SJCRH30 (cell line): Measurements from ENCODE around the gene SLC25A47. TPM values are rescaled to one million over a fixed set of nuclear protein-coding genes. Genes with fewer than 3 reads are reported as not detected.
"Not testable (repeated sequence)": the region's sequence is repeated elsewhere in the genome, so short reads cannot be mapped to it uniquely, and the experiment has no call there.

ENCODE experiments used
- DNase-seq, 2 experiments: peaks; one replicate each; pipeline ENCODE4 v3.0.0-alpha.2; 2015 to 2020
- H3K27ac ChIP-seq: fragments of 250-450 bp; sonication (Bioruptor Pico); 2 replicates; pipeline ENCODE4 v1.5.1; 2020; ENCODE audit warnings: mild to moderate bottlenecking, moderate library complexity
- H3K27me3 ChIP-seq: fragments of 250-450 bp; sonication (Bioruptor Pico); 2 replicates; pipeline ENCODE4 v1.5.1; 2020; ENCODE audit warnings: mild to moderate bottlenecking, moderate library complexity
- H3K36me3 ChIP-seq: fragments of 250-450 bp; sonication (Bioruptor Pico); 2 replicates; pipeline ENCODE4 v1.5.1; 2020; ENCODE audit warnings: mild to moderate bottlenecking, moderate library complexity
- H3K4me1 ChIP-seq: fragments of 250-450 bp; sonication (Bioruptor Pico); 2 replicates; pipeline ENCODE4 v1.5.1; 2020; ENCODE audit warnings: mild to moderate bottlenecking, moderate library complexity
- H3K4me3 ChIP-seq: fragments of 250-450 bp; sonication (Bioruptor Pico); 2 replicates; pipeline ENCODE4 v1.5.1; 2020; ENCODE audit warnings: mild to moderate bottlenecking, moderate library complexity
- H3K9me3 ChIP-seq: fragments of 250-450 bp; sonication (Bioruptor Pico); replicated peaks from 2 replicates; pipeline ENCODE4 v1.5.1; 2020; ENCODE audit warnings: mild to moderate bottlenecking, moderate library complexity
- total RNA-seq: library from RNA; depleted of rRNA; stranded (reverse); fragments of >200 nt; shearing (Covaris generic); gene quantifications from 2 replicates; pipeline ENCODE4 v1.2.3, GENCODE V29; 2014

SLC25A47 gene
- total RNA-seq, 1 experiment from 2014 or later = not detected

- Histone ChIP-seq H3K27ac (peak within 1 kb of the TSS; percentile 73), H3K27me3 (no peaks in the 10 kb centered on the region), H3K4me1 (peaks cover 2% of the 10 kb centered on the region; the same call in 1 of the 2 replicates), H3K9me3 (no peaks in the 10 kb centered on the region), H3K36me3 (0 out of 2 replicates have a peak, but pooled peaks cover 2% of the 10 kb centered on the region), H3K4me3 (peak within 1 kb of the TSS; percentile 96)
- DNase-seq = peak; percentile 91 to 95
Measured at GRCh38 chr14:100306101-100306997, 16.8 kb upstream of the SLC25A47 start, which contains the start of gene SLC25A29. Gene SLC25A29 (minus strand): TSS chr14:100306444. CDS start chr14:100306232, 212 bp downstream.

GRCh38 chr14:100306998-100307765 is 16.0 kb upstream of the SLC25A47 start:
- peak overlapping the region; percentile 73 for H3K27ac ChIP-seq
- H3K4me3 ChIP-seq = peak overlapping the region; percentile 96
- no peaks in the 10 kb centered on the region for H3K9me3 ChIP-seq
- H3K36me3 ChIP-seq = 0 out of 2 replicates have a peak, but pooled peaks cover 2% of the 10 kb centered on the region
- peak in 1 of 2 experiments; percentile 40 for DNase-seq
- peaks cover 10% of the 10 kb centered on the region for H3K4me1 ChIP-seq
- H3K27me3 ChIP-seq = no peaks in the 10 kb centered on the region

- Histone ChIP-seq H3K4me1 (peaks cover 17% of the 10 kb centered on the region), H3K27ac (no peak overlapping the region), H3K9me3 (no peaks in the 10 kb centered on the region), H3K4me3 (peak overlapping the region; percentile 96; the same call in 1 of the 2 replicates), H3K27me3 (no peaks in the 10 kb centered on the region), H3K36me3 (0 out of 2 replicates have a peak, but pooled peaks cover under 1% of the 10 kb centered on the region)
- DNase-seq = no peak
Measured at GRCh38 chr14:100307766-100308426, 15.2 kb upstream of the SLC25A47 start.

GRCh38 chr14:100308427-100308792 is 14.7 kb upstream of the SLC25A47 start:
- not testable (repeated sequence) for H3K27me3 ChIP-seq

GRCh38 chr14:100309028-100309737 is 14.0 kb upstream of the SLC25A47 start:
- Histone ChIP-seq H3K27ac (no peak overlapping the region), H3K4me1 (peaks cover 26% of the 10 kb centered on the region), H3K4me3 (no peak overlapping the region), H3K27me3 (no peaks in the 10 kb centered on the region), H3K36me3 (no peaks in the 10 kb centered on the region), H3K9me3 (no peaks in the 10 kb centered on the region)
- DNase-seq = no peak

More at GRCh38 chr14:100308427-100308792, 14.7 kb upstream of the SLC25A47 start:
- H3K27ac ChIP-seq, DNase-seq, H3K36me3 ChIP-seq, H3K9me3 ChIP-seq, H3K4me3 ChIP-seq: not testable (repeated sequence)
- peaks cover 22% of the 10 kb centered on the region for H3K4me1 ChIP-seq

- not testable (repeated sequence) for H3K4me3 ChIP-seq, H3K9me3 ChIP-seq, H3K36me3 ChIP-seq, H3K27me3 ChIP-seq, H3K27ac ChIP-seq, DNase-seq
- H3K4me1 ChIP-seq = peaks cover 26% of the 10 kb centered on the region
Measured at GRCh38 chr14:100312110-100312876, 10.8 kb upstream of the SLC25A47 start.

GRCh38 chr14:100312877-100313400 is 10.2 kb upstream of the SLC25A47 start:
- Histone ChIP-seq H3K4me1 (peaks cover 26% of the 10 kb centered on the region), H3K9me3 (no peaks in the 10 kb centered on the region), H3K27ac (no peak overlapping the region), H3K36me3 (no peaks in the 10 kb centered on the region), H3K27me3 (no peaks in the 10 kb centered on the region), H3K4me3 (no peak overlapping the region)
- DNase-seq = peak in 1 of 2 experiments; percentile 44

- H3K9me3 ChIP-seq = no peaks in the 10 kb centered on the region
- H3K36me3 ChIP-seq = no peaks in the 10 kb centered on the region
- peaks cover 26% of the 10 kb centered on the region for H3K4me1 ChIP-seq
- H3K27ac ChIP-seq = no peak overlapping the region
- no peak overlapping the region for H3K4me3 ChIP-seq
- no peak for DNase-seq
- H3K27me3 ChIP-seq = no peaks in the 10 kb centered on the region
Measured at GRCh38 chr14:100313464-100314230, 9.5 kb upstream of the SLC25A47 start.

- H3K4me1 ChIP-seq = peaks cover 26% of the 10 kb centered on the region
- no peak overlapping the region for H3K27ac ChIP-seq
- H3K27me3 ChIP-seq = no peaks in the 10 kb centered on the region
- no peak overlapping the region for H3K4me3 ChIP-seq
- H3K9me3 ChIP-seq = no peaks in the 10 kb centered on the region
- no peak for DNase-seq
- H3K36me3 ChIP-seq = no peaks in the 10 kb centered on the region
Measured at GRCh38 chr14:100314724-100315123, 8.4 kb upstream of the SLC25A47 start.

GRCh38 chr14:100317389-100317788 is 5.8 kb upstream of the SLC25A47 start:
- no peaks in the 10 kb centered on the region for H3K9me3 ChIP-seq
- peaks cover 19% of the 10 kb centered on the region for H3K4me1 ChIP-seq
- H3K27me3 ChIP-seq = no peaks in the 10 kb centered on the region
- no peak overlapping the region for H3K27ac ChIP-seq
- H3K4me3 ChIP-seq = no peak overlapping the region
- no peaks in the 10 kb centered on the region for H3K36me3 ChIP-seq
- no peak for DNase-seq

GRCh38 chr14:100317912-100318808 is 5.0 kb upstream of the SLC25A47 start:
- Histone ChIP-seq H3K9me3 (no peaks in the 10 kb centered on the region), H3K36me3 (no peaks in the 10 kb centered on the region), H3K27ac (no peak overlapping the region), H3K4me3 (no peak overlapping the region), H3K4me1 (peaks cover 12% of the 10 kb centered on the region), H3K27me3 (no peaks in the 10 kb centered on the region)
- no peak for DNase-seq
